HepG2 (cell line): Measurements from ENCODE around the gene ZNF621. TPM values are rescaled to one million over a fixed set of nuclear protein-coding genes. Genes with fewer than 3 reads are reported as not detected.

ENCODE experiments used
- DNMT1 ChIP-seq: sonication (generic); formaldehyde crosslinking; IDR thresholded peaks from 2 replicates; pipeline ENCODE4 v1.5.1; 2020; ENCODE audit warnings: mild to moderate bottlenecking, missing genetic modification reagents
- GABPA ChIP-seq, 2 experiments: IDR thresholded peaks; 2 replicates each; pipeline ENCODE4 v1.6.1; 2011 to 2016; ENCODE audit warnings: low read depth in 2 of 2, low read length in 1 of 2, missing biosample characterization in 1 of 2, missing genetic modification characterization in 1 of 2
- HNF4A ChIP-seq: sonication (generic); formaldehyde crosslinking; IDR thresholded peaks from 2 replicates; pipeline ENCODE4 v1.4.0; 2020; ENCODE audit warnings: missing genetic modification reagents
- HNRNPL ChIP-seq: fragments of 200-400 bp; formaldehyde crosslinking; IDR thresholded peaks from 2 replicates; pipeline ENCODE4 v1.6.1; 2017; ENCODE audit warnings: mild to moderate bottlenecking, low read depth, low read length
- HOXA9 ChIP-seq: sonication (generic); formaldehyde crosslinking; IDR thresholded peaks from 2 replicates; pipeline ENCODE4 v1.8.1; 2022; ENCODE audit warnings: missing genetic modification reagents, mild to moderate bottlenecking, moderate library complexity, borderline replicate concordance
- JARID2 ChIP-seq: sonication (generic); formaldehyde crosslinking; IDR thresholded peaks from 2 replicates; pipeline ENCODE4 v1.8.1; 2023; ENCODE audit warnings: missing genetic modification reagents, inconsistent platforms; ENCODE audit not compliant: insufficient replicate concordance
- KDM6A ChIP-seq: IDR thresholded peaks from 2 replicates; pipeline ENCODE4 v1.6.1; 2016; ENCODE audit warnings: low read depth
- MTF2 ChIP-seq: sonication (generic); formaldehyde crosslinking; IDR thresholded peaks from 2 replicates; pipeline ENCODE4 v1.5.0; 2020; ENCODE audit warnings: missing genetic modification reagents, borderline replicate concordance
- RFX5 ChIP-seq: IDR thresholded peaks from 2 replicates; pipeline ENCODE4 v1.6.1; 2011; ENCODE audit warnings: low read depth, low read length, improper control_type of control experiment
- SMAD1 ChIP-seq: sonication (generic); formaldehyde crosslinking; IDR thresholded peaks from 2 replicates; pipeline ENCODE4 v1.4.0; 2020; ENCODE audit warnings: missing genetic modification reagents, low read depth, mild to moderate bottlenecking, borderline replicate concordance
- TP53 ChIP-seq: sonication (generic); formaldehyde crosslinking; conservative IDR thresholded peaks from 2 replicates; pipeline ENCODE4 v1.4.0; 2020; ENCODE audit warnings: missing genetic modification reagents
- XBP1 ChIP-seq: sonication (generic); formaldehyde crosslinking; IDR thresholded peaks from 2 replicates; pipeline ENCODE4 v1.5.0; 2020; ENCODE audit warnings: missing genetic modification reagents
- ZBTB26 ChIP-seq: IDR thresholded peaks from 2 replicates; pipeline ENCODE4 v1.6.1; 2016; ENCODE audit warnings: missing compliant biosample characterization, missing genetic modification reagents, borderline replicate concordance
- ZC3H13 ChIP-seq: sonication (generic); formaldehyde crosslinking; IDR thresholded peaks from 2 replicates; pipeline ENCODE4 v1.8.1; 2023; ENCODE audit warnings: mild to moderate bottlenecking, missing genetic modification reagents, moderate library complexity
- ZC3H4 ChIP-seq: sonication (generic); formaldehyde crosslinking; IDR thresholded peaks from 2 replicates; pipeline ENCODE4 v1.4.0; 2020; ENCODE audit warnings: missing genetic modification reagents, borderline replicate concordance
- ZKSCAN5 ChIP-seq: sonication (generic); formaldehyde crosslinking; IDR thresholded peaks from 2 replicates; pipeline ENCODE4 v1.5.1; 2020; ENCODE audit warnings: mild to moderate bottlenecking, missing genetic modification reagents
- ZNF207 ChIP-seq: fragments of 450-650 bp; IDR thresholded peaks from 2 replicates; pipeline ENCODE4 v1.6.1; 2016; ENCODE audit warnings: antibody characterized with exemption, borderline replicate concordance
- ZNF282 ChIP-seq: fragments of 450-650 bp; IDR thresholded peaks from 2 replicates; pipeline ENCODE4 v1.6.1; 2018; ENCODE audit not compliant: partially characterized antibody
- ZNF34 ChIP-seq: sonication (generic); formaldehyde crosslinking; IDR thresholded peaks from 2 replicates; pipeline ENCODE4 v1.4.0; 2020; ENCODE audit warnings: mild to moderate bottlenecking, missing genetic modification reagents, borderline replicate concordance
- ZNF547 ChIP-seq: sonication (generic); formaldehyde crosslinking; IDR thresholded peaks from 2 replicates; pipeline ENCODE4 v1.5.1; 2020; ENCODE audit warnings: mild to moderate bottlenecking, missing genetic modification reagents
- polyA plus RNA-seq, 8 experiments: library from polyadenylated mRNA; depleted of rRNA in 3 of 8; stranded (reverse) in 7 of 8; unstranded in 1 of 8; fragments of >200 nt; fragmentation: Illumina TruSeq in 4 of 8; extraction: Trizol in 4 of 8; gene quantifications; 2 replicates each; pipeline versions ENCODE4 v1.2.1 to v1.2.3, GENCODE V29; 2011 to 2016; ENCODE audit warnings: low read depth in 4 of 8, missing spikeins in 1 of 8, mixed read lengths in 1 of 8; ENCODE audit not compliant: insufficient read depth in 1 of 8
- total RNA-seq, 5 experiments: library from RNA; depleted of rRNA; stranded (reverse); fragments of >200 nt; fragmentation: Illumina TruSeq; extraction: Trizol; gene quantifications; 2 replicates each; pipeline ENCODE4 v1.2.3, GENCODE V29; 2016; ENCODE audit warnings: low read depth in 1 of 5
- TF ChIP-seq, protein P1 (sequence below): sonication (generic); formaldehyde crosslinking; IDR thresholded peaks from 2 replicates; pipeline ENCODE4 v1.9.0; 2021; ENCODE audit warnings: missing genetic modification reagents, borderline replicate concordance
- TF ChIP-seq, protein P2 (sequence below): sonication (generic); formaldehyde crosslinking; IDR thresholded peaks from 2 replicates; pipeline ENCODE4 v1.5.1; 2020; ENCODE audit warnings: mild to moderate bottlenecking, missing genetic modification reagents, moderate library complexity

The ZNF621 gene
- total and polyA plus RNA-seq, 2 of the 13 experiments (the other 11 are each of a cell fraction or from before 2014, with no cell fraction given), result 13.2 to 14.9 TPM

GRCh38 chr3:40524568-40525285, at the start of gene ZNF621 (continued):
- TF ChIP-seq ZC3H13, result no peak; the same call in 1 of the 2 replicates
- TF ChIP-seq DNMT1 (CRISPR knock-in tag), result no peak
- TF ChIP-seq MTF2, result peak; percentile 78; the same call in 1 of the 2 replicates
- TF ChIP-seq ZBTB26 (CRISPR knock-in tag), result peak; percentile 41; the same call in 1 of the 2 replicates
- no peak for TF ChIP-seq ZKSCAN5 (CRISPR knock-in tag)
- no peak for TF ChIP-seq JARID2 (CRISPR knock-in tag)
- TF ChIP-seq HNF4A, result peak; percentile 48
- TF ChIP-seq SMAD1, result no peak
- TF ChIP-seq ZNF547 (CRISPR knock-in tag), result peak; percentile 92
- no peak for TF ChIP-seq ZNF282
- TF ChIP-seq, protein P1, sequence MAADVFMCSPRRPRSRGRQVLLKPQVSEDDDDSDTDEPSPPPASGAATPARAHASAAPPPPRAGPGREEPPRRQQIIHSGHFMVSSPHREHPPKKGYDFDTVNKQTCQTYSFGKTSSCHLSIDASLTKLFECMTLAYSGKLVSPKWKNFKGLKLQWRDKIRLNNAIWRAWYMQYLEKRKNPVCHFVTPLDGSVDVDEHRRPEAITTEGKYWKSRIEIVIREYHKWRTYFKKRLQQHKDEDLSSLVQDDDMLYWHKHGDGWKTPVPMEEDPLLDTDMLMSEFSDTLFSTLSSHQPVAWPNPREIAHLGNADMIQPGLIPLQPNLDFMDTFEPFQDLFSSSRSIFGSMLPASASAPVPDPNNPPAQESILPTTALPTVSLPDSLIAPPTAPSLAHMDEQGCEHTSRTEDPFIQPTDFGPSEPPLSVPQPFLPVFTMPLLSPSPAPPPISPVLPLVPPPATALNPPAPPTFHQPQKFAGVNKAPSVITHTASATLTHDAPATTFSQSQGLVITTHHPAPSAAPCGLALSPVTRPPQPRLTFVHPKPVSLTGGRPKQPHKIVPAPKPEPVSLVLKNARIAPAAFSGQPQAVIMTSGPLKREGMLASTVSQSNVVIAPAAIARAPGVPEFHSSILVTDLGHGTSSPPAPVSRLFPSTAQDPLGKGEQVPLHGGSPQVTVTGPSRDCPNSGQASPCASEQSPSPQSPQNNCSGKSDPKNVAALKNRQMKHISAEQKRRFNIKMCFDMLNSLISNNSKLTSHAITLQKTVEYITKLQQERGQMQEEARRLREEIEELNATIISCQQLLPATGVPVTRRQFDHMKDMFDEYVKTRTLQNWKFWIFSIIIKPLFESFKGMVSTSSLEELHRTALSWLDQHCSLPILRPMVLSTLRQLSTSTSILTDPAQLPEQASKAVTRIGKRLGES (CRISPR knock-in tag), result no peak
- TF ChIP-seq, protein P2, sequence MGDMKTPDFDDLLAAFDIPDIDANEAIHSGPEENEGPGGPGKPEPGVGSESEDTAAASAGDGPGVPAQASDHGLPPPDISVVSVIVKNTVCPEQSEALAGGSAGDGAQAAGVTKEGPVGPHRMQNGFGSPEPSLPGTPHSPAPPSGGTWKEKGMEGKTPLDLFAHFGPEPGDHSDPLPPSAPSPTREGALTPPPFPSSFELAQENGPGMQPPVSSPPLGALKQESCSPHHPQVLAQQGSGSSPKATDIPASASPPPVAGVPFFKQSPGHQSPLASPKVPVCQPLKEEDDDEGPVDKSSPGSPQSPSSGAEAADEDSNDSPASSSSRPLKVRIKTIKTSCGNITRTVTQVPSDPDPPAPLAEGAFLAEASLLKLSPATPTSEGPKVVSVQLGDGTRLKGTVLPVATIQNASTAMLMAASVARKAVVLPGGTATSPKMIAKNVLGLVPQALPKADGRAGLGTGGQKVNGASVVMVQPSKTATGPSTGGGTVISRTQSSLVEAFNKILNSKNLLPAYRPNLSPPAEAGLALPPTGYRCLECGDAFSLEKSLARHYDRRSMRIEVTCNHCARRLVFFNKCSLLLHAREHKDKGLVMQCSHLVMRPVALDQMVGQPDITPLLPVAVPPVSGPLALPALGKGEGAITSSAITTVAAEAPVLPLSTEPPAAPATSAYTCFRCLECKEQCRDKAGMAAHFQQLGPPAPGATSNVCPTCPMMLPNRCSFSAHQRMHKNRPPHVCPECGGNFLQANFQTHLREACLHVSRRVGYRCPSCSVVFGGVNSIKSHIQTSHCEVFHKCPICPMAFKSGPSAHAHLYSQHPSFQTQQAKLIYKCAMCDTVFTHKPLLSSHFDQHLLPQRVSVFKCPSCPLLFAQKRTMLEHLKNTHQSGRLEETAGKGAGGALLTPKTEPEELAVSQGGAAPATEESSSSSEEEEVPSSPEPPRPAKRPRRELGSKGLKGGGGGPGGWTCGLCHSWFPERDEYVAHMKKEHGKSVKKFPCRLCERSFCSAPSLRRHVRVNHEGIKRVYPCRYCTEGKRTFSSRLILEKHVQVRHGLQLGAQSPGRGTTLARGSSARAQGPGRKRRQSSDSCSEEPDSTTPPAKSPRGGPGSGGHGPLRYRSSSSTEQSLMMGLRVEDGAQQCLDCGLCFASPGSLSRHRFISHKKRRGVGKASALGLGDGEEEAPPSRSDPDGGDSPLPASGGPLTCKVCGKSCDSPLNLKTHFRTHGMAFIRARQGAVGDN (CRISPR knock-in tag), result peak; percentile 93
- no peak for TF ChIP-seq XBP1
- TF ChIP-seq KDM6A (CRISPR knock-in tag), result no peak
- TF ChIP-seq HNRNPL, result no peak
- TF ChIP-seq RFX5, result no peak
- no peak for TF ChIP-seq HOXA9
- TF ChIP-seq ZC3H4 (CRISPR knock-in tag), result no peak
- TF ChIP-seq ZNF207, result no peak
- peak; percentile 78 for TF ChIP-seq GABPA (IDR thresholded peaks at IDR 0.05; ENCODE audit: low read depth, low read length)
- TF ChIP-seq GABPA (CRISPR knock-in tag; IDR thresholded peaks at IDR 0.05; ENCODE audit: low read depth), result peak; percentile 90
- TF ChIP-seq ZNF34, result 0 out of 2 replicates have a peak, but pooled peaks have one; percentile 46
- peak; percentile 74; the same call in 1 of the 2 replicates for TF ChIP-seq TP53 (CRISPR knock-in tag)
